Stomach (tissue), 9 donors: ENCODE results near the gene ADAM22. TPM values are rescaled to one million over a fixed set of nuclear protein-coding genes. Genes with fewer than 3 reads are reported as not detected.

Source experiments
- DNase-seq, 2 donors: peaks; one replicate each; pipeline versions ENCODE4 v3.0.0 to v3.0.0-alpha.2; 2013 to 2019
- H3K27ac ChIP-seq, 5 donors: fragments of 200-600 bp in 4 of 5; sonication (generic) in 4 of 5; one replicate each; pipeline ENCODE4 v1.5.1; 2013 to 2019; ENCODE audit warnings: mild to moderate bottlenecking in 1 of 5, moderate library complexity in 1 of 5
- H3K27me3 ChIP-seq, 3 donors: fragments of 200-600 bp; sonication (generic); one replicate each; pipeline ENCODE4 v1.5.1; 2017 to 2019; ENCODE audit warnings: mixed run types in 1 of 3
- H3K36me3 ChIP-seq, 4 donors: fragments of 200-600 bp; sonication (generic); 1 replicate in 3 of 4; 2 replicates in 1 of 4; pipeline ENCODE4 v1.5.1; 2016 to 2019
- H3K4me1 ChIP-seq, 4 donors: fragments of 200-600 bp; sonication (generic); one replicate each; pipeline ENCODE4 v1.5.1; 2016 to 2019
- H3K4me3 ChIP-seq, 4 donors: fragments of 200-600 bp; sonication (generic) in 3 of 4; one replicate each; pipeline ENCODE4 v1.5.1; 2016 to 2019; ENCODE audit warnings: mild to moderate bottlenecking in 1 of 4
- H3K9me3 ChIP-seq, 4 donors: fragments of 200-600 bp; sonication (generic); one replicate each; pipeline ENCODE4 v1.5.1; 2016 to 2019
- EP300 ChIP-seq: sonication (generic); formaldehyde crosslinking; IDR thresholded peaks from one replicate; pipeline ENCODE4 v1.6.1; 2017; ENCODE audit warnings: antibody characterized with exemption
- POLR2A ChIP-seq, 4 donors: fragments of 450-650 bp; IDR thresholded peaks; one replicate each; pipeline ENCODE4 v1.6.1; 2016; ENCODE audit warnings: antibody characterized with exemption in 4 of 4, control low read depth in 2 of 4, mild to moderate bottlenecking in 1 of 4, moderate library complexity in 1 of 4
- POLR2AphosphoS5 ChIP-seq, 3 donors: sonication (generic); formaldehyde crosslinking; IDR thresholded peaks; one replicate each; pipeline ENCODE4 v1.6.1; 2016; ENCODE audit warnings: antibody characterized with exemption in 3 of 3
- WGBS, 5 donors: extraction: QIAGEN DNeasy Blood & Tissue Kit in 3 of 5; methylation state at CpG; one replicate each; pipeline versions ENCODE4 v1.1.5 to v1.1.7; 2013 to 2018; 5-methylcytosine and 5-hydroxymethylcytosine counted together
- intact Hi-C: fragments of 100-400 bp; cut with DNase I; formaldehyde crosslinking; loops from one replicate; pipeline ENCODE4 v1.15.1; 2023; ENCODE audit warnings: low total_unique reads
- polyA plus RNA-seq, 3 donors: library from polyadenylated mRNA; stranded (reverse); fragments of 200-250 nt; gene quantifications; one replicate each; pipeline ENCODE4 v1.2.3, GENCODE V29; 2013
- total RNA-seq, 5 donors: library from RNA; depleted of rRNA; stranded (reverse); fragments of >200 nt; gene quantifications; one replicate each; pipeline versions ENCODE4 v1.1.0 to v1.2.3, GENCODE V29; 2014 to 2016
- TF ChIP-seq, protein P1 (sequence below), 7 experiments: fragments of 450-650 bp in 4 of 7; fragments of 200-600 bp in 3 of 7; sonication (generic) in 3 of 7; IDR thresholded peaks; one replicate each; pipeline ENCODE4 v1.5.1; 2016 to 2019; ENCODE audit warnings: antibody characterized with exemption in 7 of 7, control low read depth in 2 of 7, mild to moderate bottlenecking in 1 of 7
- donor health status: healthy with polysubstance abuse.
- donor health status: Bipolar disorder and iron deficiency.
- donor health status: healthy.

The ADAM22 gene
- total and polyA plus RNA-seq, 8 donors = 0.06 to 16.8 (median 0.29) TPM; not detected in 1

DNA sequence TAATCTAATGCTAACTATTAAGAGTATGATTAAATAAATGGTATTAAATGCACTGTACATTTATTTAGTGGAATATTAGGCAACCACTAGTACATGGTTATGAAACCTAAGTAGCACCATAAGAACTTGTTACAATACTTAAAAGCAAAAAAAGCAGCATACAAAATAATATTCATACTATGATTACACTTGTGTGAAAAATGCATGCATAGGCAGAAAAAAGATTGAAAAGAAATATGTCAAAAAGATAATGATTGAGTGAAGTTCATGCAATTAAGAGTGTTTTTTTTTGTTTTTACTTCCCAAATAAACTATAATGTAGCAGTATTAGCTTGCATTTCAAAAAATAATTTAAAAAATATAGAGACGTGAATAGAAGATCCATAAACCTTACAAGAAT lies 305.8 kb downstream of the ADAM22 start:
- no peak for DNase-seq
- H3K4me1 ChIP-seq = peaks cover 0 to 5% (median 0%) of the 10 kb centered on the region in 4 donors
- TF ChIP-seq, protein P1, sequence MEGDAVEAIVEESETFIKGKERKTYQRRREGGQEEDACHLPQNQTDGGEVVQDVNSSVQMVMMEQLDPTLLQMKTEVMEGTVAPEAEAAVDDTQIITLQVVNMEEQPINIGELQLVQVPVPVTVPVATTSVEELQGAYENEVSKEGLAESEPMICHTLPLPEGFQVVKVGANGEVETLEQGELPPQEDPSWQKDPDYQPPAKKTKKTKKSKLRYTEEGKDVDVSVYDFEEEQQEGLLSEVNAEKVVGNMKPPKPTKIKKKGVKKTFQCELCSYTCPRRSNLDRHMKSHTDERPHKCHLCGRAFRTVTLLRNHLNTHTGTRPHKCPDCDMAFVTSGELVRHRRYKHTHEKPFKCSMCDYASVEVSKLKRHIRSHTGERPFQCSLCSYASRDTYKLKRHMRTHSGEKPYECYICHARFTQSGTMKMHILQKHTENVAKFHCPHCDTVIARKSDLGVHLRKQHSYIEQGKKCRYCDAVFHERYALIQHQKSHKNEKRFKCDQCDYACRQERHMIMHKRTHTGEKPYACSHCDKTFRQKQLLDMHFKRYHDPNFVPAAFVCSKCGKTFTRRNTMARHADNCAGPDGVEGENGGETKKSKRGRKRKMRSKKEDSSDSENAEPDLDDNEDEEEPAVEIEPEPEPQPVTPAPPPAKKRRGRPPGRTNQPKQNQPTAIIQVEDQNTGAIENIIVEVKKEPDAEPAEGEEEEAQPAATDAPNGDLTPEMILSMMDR (IDR thresholded peaks at IDR 0.05) = no peak
- TF ChIP-seq POLR2AphosphoS5 (IDR thresholded peaks at IDR 0.05) (no peak), EP300 (no peak), POLR2A (IDR thresholded peaks at IDR 0.05) (no peak)
- no peak overlapping the region for H3K4me3 ChIP-seq
- H3K27ac ChIP-seq = no peak overlapping the region
- intact Hi-C loops = no loop called here
- no peaks in the 10 kb centered on the region for H3K9me3 ChIP-seq
- WGBS, 5 donors = 87 to 94% (median 91%) methylated on average over 1 of the region's 1 CpG
- no peaks in the 10 kb centered on the region for H3K36me3 ChIP-seq
- no peaks in the 10 kb centered on the region for H3K27me3 ChIP-seq

DNA sequence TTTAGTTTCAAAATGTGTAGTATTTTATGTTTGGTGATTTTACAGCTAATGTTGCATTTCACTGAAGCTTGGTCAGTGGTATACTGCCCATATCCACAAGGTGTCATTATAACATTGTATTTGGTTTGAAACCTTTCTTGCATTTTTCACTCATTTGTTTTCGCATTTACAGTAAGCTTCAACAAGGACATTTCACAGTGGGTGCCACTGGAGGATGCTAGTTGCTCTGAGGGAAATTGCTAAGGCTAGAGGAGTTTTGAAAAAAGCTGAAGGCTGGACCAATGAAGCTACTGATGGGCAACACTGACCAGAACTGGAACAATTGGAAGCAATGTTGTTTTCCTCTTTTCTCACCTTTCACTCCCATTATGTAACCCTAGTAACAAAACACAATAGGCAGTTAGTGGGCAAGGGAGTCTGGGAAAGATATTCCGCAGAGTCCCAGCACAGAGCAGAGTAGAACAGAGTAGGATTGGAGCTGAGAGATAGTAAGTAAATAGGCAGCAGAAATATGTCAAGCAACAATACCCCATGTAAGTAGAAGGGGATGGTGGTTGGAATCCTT lies 309.4 kb downstream of the ADAM22 start:
- TF ChIP-seq, protein P1 (IDR thresholded peaks at IDR 0.05) = peak in 5 of 7 experiments; percentile 56 to 87 (median 69)
- TF ChIP-seq POLR2A (IDR thresholded peaks at IDR 0.05) = no peak
- Histone ChIP-seq H3K4me3 (no peak overlapping the region), H3K36me3 (no peaks in the 10 kb centered on the region), H3K27ac (no peak overlapping the region), H3K9me3 (no peaks in the 10 kb centered on the region), H3K4me1 (peaks cover 0 to 5% (median 0%) of the 10 kb centered on the region in 4 donors), H3K27me3 (no peaks in the 10 kb centered on the region)
- DNase-seq = peak in 1 of 2 donors; percentile 83
- intact Hi-C loops = no loop called here
- 27 to 36% (median 28%) methylated on average over 2 of the region's 2 CpGs for WGBS, 5 donors

DNA sequence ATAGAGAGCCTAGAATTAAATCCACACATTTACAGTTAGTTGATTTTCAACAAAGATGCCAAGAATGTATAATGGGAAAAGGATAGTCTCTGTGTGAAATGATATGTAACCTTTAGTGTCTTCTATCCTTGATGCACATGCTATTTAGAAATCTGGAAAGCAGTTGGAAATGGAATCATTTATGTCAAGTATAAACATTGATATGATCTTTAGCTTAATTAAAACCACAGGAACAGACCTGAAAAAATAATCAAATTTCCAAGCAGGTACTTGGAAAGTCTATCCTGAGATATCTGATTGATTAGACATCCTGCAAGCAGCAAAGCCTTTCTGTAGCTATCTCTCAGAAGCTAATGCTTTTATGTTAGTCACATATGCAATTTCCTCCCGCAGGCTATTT lies 310.2 kb downstream of the ADAM22 start:
- intact Hi-C loops = no loop called here
- TF ChIP-seq POLR2AphosphoS5 (IDR thresholded peaks at IDR 0.05) (no peak), EP300 (no peak), POLR2A (IDR thresholded peaks at IDR 0.05) (no peak)
- TF ChIP-seq, protein P1 (IDR thresholded peaks at IDR 0.05) = no peak
- Histone ChIP-seq H3K4me1 (peaks cover 0 to 5% (median 0%) of the 10 kb centered on the region in 4 donors), H3K27me3 (no peaks in the 10 kb centered on the region), H3K9me3 (no peaks in the 10 kb centered on the region), H3K27ac (no peak overlapping the region), H3K36me3 (no peaks in the 10 kb centered on the region), H3K4me3 (no peak overlapping the region)
- 82 to 96% (median 92%) methylated on average over 1 of the region's 1 CpG for WGBS, 5 donors
- DNase-seq = no peak

Other genes starting within 250 kb of the ADAM22 start
- 10 to 100 TPM in 2 of 5 donors, 1 to 10 TPM in 2, not detected in 1; 6.4 to 22.0 (median 11.5) TPM for gene SLC25A40, start 57.9 kb upstream of the ADAM22 start, total RNA-seq
- 1 to 10 TPM; 3.5 to 8.1 (median 6.5) TPM for gene SLC25A40, start 57.9 kb upstream of the ADAM22 start, polyA plus RNA-seq
- 10 to 100 TPM in 4 of 5 donors, 1 to 10 TPM in 1; 2.0 to 29.9 (median 12.0) TPM for gene DBF4, start 57.8 kb upstream of the ADAM22 start, total RNA-seq
- gene DBF4, start 57.8 kb upstream of the ADAM22 start, polyA plus RNA-seq = 1 to 10 TPM; 4.1 to 6.6 (median 5.9) TPM